Measurements from ENCODE around the gene ZFHX2.

Gene ZFHX2

GRCh38 chr14:23572524-23572828 lies 20.9 kb upstream of the ZFHX2 start:
- DNase-seq: no peak

GRCh38 chr14:23571701-23572523 lies 20.3 kb upstream of the ZFHX2 start:
- DNase-seq: no peak

- no peak for DNase-seq
Observed at GRCh38 chr14:23570806-23571483, 19.4 kb upstream of the ZFHX2 start.

GRCh38 chr14:23569443-23570151 lies 18.0 kb upstream of the ZFHX2 start:
- no peak for DNase-seq

GRCh38 chr14:23568600-23569331 lies 17.2 kb upstream of the ZFHX2 start:
- DNase-seq: peak; percentile 24

GRCh38 chr14:23568021-23568599 lies 16.5 kb upstream of the ZFHX2 start:
- DNase-seq: no peak

- peak; percentile 80 for DNase-seq
Observed at GRCh38 chr14:23567186-23568020, 15.8 kb upstream of the ZFHX2 start, which contains the start of gene AP1G2. Gene AP1G2 (minus strand): TSS chr14:23567791. CDS start chr14:23567314, 477 bp downstream.

GRCh38 chr14:23566778-23567185 lies 15.2 kb upstream of the ZFHX2 start:
- no peak for DNase-seq

- no peak for DNase-seq
Observed at GRCh38 chr14:23566112-23566777, 14.7 kb upstream of the ZFHX2 start.

GRCh38 chr14:23565626-23566025 lies 14.1 kb upstream of the ZFHX2 start:
- no peak for DNase-seq

GRCh38 chr14:23564876-23565275 lies 13.3 kb upstream of the ZFHX2 start:
- DNase-seq: no peak

GRCh38 chr14:23564181-23564812 lies 12.7 kb upstream of the ZFHX2 start:
- no peak for DNase-seq

GRCh38 chr14:23563473-23564180 lies 12.1 kb upstream of the ZFHX2 start:
- DNase-seq: no peak

- peak; percentile 32 for DNase-seq
Observed at GRCh38 chr14:23562822-23563472, 11.4 kb upstream of the ZFHX2 start.

- no peak for DNase-seq
Observed at GRCh38 chr14:23561873-23562821, 10.6 kb upstream of the ZFHX2 start.

GRCh38 chr14:23561259-23561658 lies 9.7 kb upstream of the ZFHX2 start:
- no peak for DNase-seq

GRCh38 chr14:23559926-23560520 lies 8.5 kb upstream of the ZFHX2 start:
- no peak for DNase-seq
